K562 (cell line): Measurements from ENCODE around the gene PLPP4. TPM values are rescaled to one million over a fixed set of nuclear protein-coding genes. Genes with fewer than 3 reads are reported as not detected.

ENCODE experiments used
- ATAC-seq: fragments of 200-7000 bp; cut with Tn5 transposase; 3 replicates; pipeline ENCODE4 v1.9.1; 2020; ENCODE audit warnings: moderate library complexity
- BruUV-seq: library from RNA; stranded (reverse); fragments of 400-500 nt; replicated peaks from 2 replicates; lab custom pipeline; 2021; lab: Mats Ljungman, UMichigan
- CTCF ChIA-PET: fragments of 300-600 bp; formaldehyde crosslinking; extraction: SDS; loops from one replicate; lab custom pipeline; 2021; ENCODE audit warnings: low intra/inter-chr PET ratio; lab: Yijun Ruan, JAX
- POLR2A ChIA-PET: fragments of 300-600, 350-650 bp; sonication (Branson Sonifier 250); formaldehyde crosslinking; extraction: SDS; loops from one replicate; lab custom pipeline; 2021; ENCODE audit warnings: antibody characterized with exemption, inconsistent platforms; lab: Yijun Ruan, JAX
- DNase-seq, 4 experiments: peaks; one replicate each; pipeline versions ENCODE4 v3.0.0 to v3.0.0-alpha.2; 2011 to 2018; ENCODE audit warnings: low spot score in 3 of 4, mixed read lengths in 3 of 4; ENCODE audit errors: extremely low read depth in 1 of 4
- FAIRE-seq: peaks from 2 replicates; lab custom pipeline; 2011; peaks lifted over from hg19 to GRCh38; lab: Jason Lieb, UNC
- H2AFZ ChIP-seq: 2 replicates; pipeline ENCODE4 v1.6.0; 2011; ENCODE audit warnings: low read depth, low read length, control low read depth, inconsistent platforms
- H3K27ac ChIP-seq: fragments of 200-600 bp; 3 replicates; pipeline ENCODE4 v1.8.0; 2011; ENCODE audit warnings: low read depth, mild to moderate bottlenecking, control low read depth, inconsistent platforms, low read length, moderate library complexity, mixed read lengths; ENCODE audit errors: extremely low read depth
- H3K27me3 ChIP-seq, 2 experiments: fragments of 300-600 bp in 1 of 2; 2 replicates in 1 of 2; 3 replicates in 1 of 2; pipeline versions ENCODE4 v1.6.0 to v1.8.0; 2011; ENCODE audit warnings: inconsistent platforms in 2 of 2, low read length in 2 of 2, mild to moderate bottlenecking in 1 of 2, mixed read lengths in 1 of 2, moderate library complexity in 1 of 2; ENCODE audit not compliant: control insufficient read depth in 2 of 2, insufficient read depth in 2 of 2
- H3K36me3 ChIP-seq: fragments of 300-600 bp; 3 replicates; pipeline ENCODE4 v1.8.0; 2011; ENCODE audit warnings: mild to moderate bottlenecking, low read length, inconsistent platforms; ENCODE audit not compliant: control insufficient read depth, insufficient read depth
- H3K4me1 ChIP-seq, 2 experiments: fragments of 200-600 bp in 1 of 2; replicated peaks in 1 of 2; 2 replicates in 1 of 2; 3 replicates in 1 of 2; pipeline versions ENCODE4 v1.5.1 to v1.8.0; 2011; ENCODE audit warnings: inconsistent platforms in 2 of 2, low read length in 2 of 2, mild to moderate bottlenecking in 1 of 2, mixed read lengths in 1 of 2, moderate library complexity in 1 of 2; ENCODE audit not compliant: control insufficient read depth in 2 of 2, insufficient read depth in 2 of 2
- H3K4me2 ChIP-seq: 2 replicates; pipeline ENCODE4 v1.6.1; 2011; ENCODE audit warnings: low read length, control low read depth, inconsistent platforms, mixed read lengths; ENCODE audit not compliant: insufficient read depth
- H3K4me3 ChIP-seq: fragments of 200-600 bp; sonication (generic), shearing (Covaris generic); 2 replicates; pipeline ENCODE4 v1.5.1; 2016; ENCODE audit warnings: control low read depth, inconsistent platforms
- H3K79me2 ChIP-seq: fragments of 200-600 bp; 3 replicates; pipeline ENCODE4 v1.8.0; 2011; ENCODE audit warnings: low read length, inconsistent platforms; ENCODE audit not compliant: control insufficient read depth, insufficient read depth
- H3K9ac ChIP-seq, 2 experiments: 2 replicates each; pipeline versions ENCODE4 v1.6.0 to v1.6.1; 2011; ENCODE audit warnings: low read depth in 2 of 2, low read length in 2 of 2, control low read depth in 1 of 2, inconsistent platforms in 1 of 2, mild to moderate bottlenecking in 1 of 2, mixed read lengths in 1 of 2; ENCODE audit not compliant: insufficient read depth in 1 of 2
- H3K9me1 ChIP-seq: one replicate; pipeline ENCODE4 v1.6.0; 2011; ENCODE audit warnings: inconsistent platforms, mild to moderate bottlenecking, low read length, moderate library complexity; ENCODE audit not compliant: control insufficient read depth, insufficient read depth
- H3K9me3 ChIP-seq: replicated peaks from 2 replicates; pipeline ENCODE4 v1.5.1; 2011; ENCODE audit warnings: low read depth, low read length, inconsistent platforms; ENCODE audit not compliant: control insufficient read depth, insufficient read depth
- H4K20me1 ChIP-seq: replicated peaks from 2 replicates; pipeline ENCODE4 v1.6.1; 2011; ENCODE audit warnings: low read length, inconsistent platforms, mixed read lengths; ENCODE audit not compliant: control insufficient read depth, insufficient read depth
- ATF1 ChIP-seq, 2 experiments: fragments of 450-650 bp in 1 of 2; IDR thresholded peaks; 2 replicates each; pipeline ENCODE4 v1.6.1; 2016; ENCODE audit warnings: missing compliant biosample characterization in 1 of 2, missing genetic modification characterization in 1 of 2
- CLOCK ChIP-seq: fragments of 250-450 bp; sonication (Bioruptor Pico); IDR thresholded peaks from 2 replicates; pipeline ENCODE4 v1.4.0; 2020; ENCODE audit warnings: mild to moderate bottlenecking, moderate library complexity, borderline replicate concordance
- HNRNPL ChIP-seq: fragments of 200-400 bp; formaldehyde crosslinking; IDR thresholded peaks from 2 replicates; pipeline ENCODE4 v1.6.1; 2017; ENCODE audit warnings: low read depth, mild to moderate bottlenecking, low read length
- ILK ChIP-seq: fragments of 450-650 bp; IDR thresholded peaks from 2 replicates; pipeline ENCODE4 v1.6.1; 2016; ENCODE audit warnings: missing genetic modification characterization, low read depth, mild to moderate bottlenecking, missing compliant biosample characterization, moderate library complexity, borderline replicate concordance
- KLF10 ChIP-seq: fragments of 250-450 bp; sonication (Bioruptor Pico); IDR thresholded peaks from 2 replicates; pipeline ENCODE4 v1.6.1; 2021; ENCODE audit warnings: matching md5 sums
- MAFF ChIP-seq: IDR thresholded peaks from 2 replicates; pipeline ENCODE4 v1.6.1; 2012; ENCODE audit warnings: low read length, improper control_type of control experiment
- PHF8 ChIP-seq: fragments of 200-600 bp; sonication (generic); IDR thresholded peaks from 2 replicates; pipeline ENCODE4 v1.6.1; 2012; ENCODE audit warnings: mixed run types, mild to moderate bottlenecking, inconsistent platforms, low read length, moderate library complexity, borderline replicate concordance
- ZBTB2 ChIP-seq: fragments of 450-650 bp; IDR thresholded peaks from 2 replicates; pipeline ENCODE4 v1.6.1; 2016; ENCODE audit warnings: antibody characterized with exemption
- ZNF347 ChIP-seq: fragments of 450-650 bp; formaldehyde crosslinking; IDR thresholded peaks from 2 replicates; pipeline ENCODE4 v1.4.0; 2020; ENCODE audit warnings: low read depth, mild to moderate bottlenecking, moderate library complexity
- WGBS: fragments of 100-300 bp; shearing (Covaris generic); methylation state at CpG from one replicate; pipeline ENCODE4 v1.1.6; 2016; ENCODE audit warnings: low coverage, mixed read lengths; ENCODE audit not compliant: insufficient coverage; ENCODE audit errors: missing lambda C conversion rate; 5-methylcytosine and 5-hydroxymethylcytosine counted together
- in situ Hi-C: fragments of 300-500 bp; cut with MboI; formaldehyde crosslinking; loops from 4 replicates; pipeline ENCODE4 v1.15.0; 2018; ENCODE audit warnings: inconsistent platforms, mixed read lengths
- intact Hi-C: fragments of 100-400 bp; cut with micrococcal nuclease; formaldehyde crosslinking; loops from 2 replicates; pipeline ENCODE4 v1.14.2; 2022
- polyA plus RNA-seq, 8 experiments: library from polyadenylated mRNA; depleted of rRNA in 4 of 8; stranded (reverse) in 5 of 8; unstranded in 3 of 8; fragments of >200 nt; fragmentation: Nextera tagmentation in 2 of 8; fragmentation: Illumina TruSeq in 1 of 8; extraction: Ambion mirVana in 2 of 8; extraction: Trizol in 1 of 8; gene quantifications; 2 replicates each; pipeline versions ENCODE4 v1.2.1 to v1.2.3, GENCODE V29; 2011 to 2014; ENCODE audit warnings: inconsistent platforms in 1 of 8, missing spikeins in 1 of 8
- total RNA-seq, 7 experiments: library from RNA; depleted of rRNA in 6 of 7; stranded (reverse); fragments of >200 nt in 6 of 7; fragmentation: Illumina TruSeq in 2 of 7; extraction: Trizol in 2 of 7; gene quantifications; 2 replicates each; pipeline versions ENCODE4 v1.2.1 to v1.2.3, GENCODE V29; 2011 to 2021; ENCODE audit warnings: low replicate concordance in 1 of 7

Gene PLPP4
- total and polyA plus RNA-seq, 9 of the 15 experiments (the other 6 are each of a cell fraction or from before 2014, with no cell fraction given): 0.08 TPM; not detected in 8

GRCh38 chr10:120507651-120508050, 50.6 kb downstream of the PLPP4 start:
- FAIRE-seq (no peak), DNase-seq (no peak), ATAC-seq (no peak)
- Histone ChIP-seq H2AFZ (no peak overlapping the region), H3K79me2 (no peaks in the 10 kb centered on the region), H4K20me1 (no peaks in the 10 kb centered on the region), H3K4me2 (no peak overlapping the region), H3K9ac (no peak overlapping the region), H3K9me3 (no peaks in the 10 kb centered on the region), H3K4me3 (no peak overlapping the region), H3K9me1 (no peaks in the 10 kb centered on the region), H3K27me3 (no peaks in the 10 kb centered on the region), H3K4me1 (no peaks in the 10 kb centered on the region), H3K36me3 (no peaks in the 10 kb centered on the region), H3K27ac (no peak overlapping the region)
- CTCF ChIA-PET: no interaction called here
- TF ChIP-seq HNRNPL (no peak), KLF10 (CRISPR knock-in tag) (no peak), CLOCK (CRISPR knock-in tag) (no peak)
- POLR2A ChIA-PET: no interaction called here
- 0% methylated on average over 2 of the region's 2 CpGs for WGBS
- in situ Hi-C loops (no loop called here), intact Hi-C loops (no loop called here)
- BruUV-seq: no TSS peak

GRCh38 chr10:120508393-120508792, 51.4 kb downstream of the PLPP4 start:
- H3K27ac ChIP-seq: no peak overlapping the region
- no peaks in the 10 kb centered on the region for H3K4me1 ChIP-seq
- ATAC-seq: no peak
- peaks cover 2% of the 10 kb centered on the region for H3K9me1 ChIP-seq
- H3K27me3 ChIP-seq: no peaks in the 10 kb centered on the region
- no peaks in the 10 kb centered on the region for H3K9me3 ChIP-seq
- no peak overlapping the region for H2AFZ ChIP-seq
- DNase-seq: no peak
- H3K4me3 ChIP-seq: no peak overlapping the region
- H3K4me2 ChIP-seq: no peak overlapping the region
- no peaks in the 10 kb centered on the region for H3K79me2 ChIP-seq
- no TSS peak for BruUV-seq
- H4K20me1 ChIP-seq: no peaks in the 10 kb centered on the region
- ChIA-PET CTCF (no interaction called here), POLR2A (no interaction called here)
- FAIRE-seq: no peak
- WGBS: 0% methylated on average over 6 of the region's 7 CpGs
- in situ Hi-C loops (no loop called here), intact Hi-C loops (no loop called here)
- H3K9ac ChIP-seq: no peak overlapping the region
- no peaks in the 10 kb centered on the region for H3K36me3 ChIP-seq
- TF ChIP-seq MAFF: no peak
- TF ChIP-seq PHF8: no peak
- TF ChIP-seq ILK (tag): no peak
- TF ChIP-seq ZNF347 (CRISPR knock-in tag): no peak
- TF ChIP-seq ZBTB2: no peak
- TF ChIP-seq ATF1 (CRISPR knock-in tag; IDR thresholded peaks at IDR 0.05): no peak
- no peak for TF ChIP-seq ATF1 (tag; IDR thresholded peaks at IDR 0.05)
